GM23338 (cell line): ENCODE data around the gene SCAF4. TPM values are rescaled to one million over a fixed set of nuclear protein-coding genes. Genes with fewer than 3 reads are reported as not detected.

Experiments
- ATAC-seq: fragments of 200-7000 bp; cut with Tn5 transposase; 3 replicates; pipeline ENCODE4 v1.9.1; 2020
- DNase-seq: peaks from one replicate; pipeline ENCODE4 v3.0.0-alpha.2; 2015; ENCODE audit warnings: low spot score
- H2AFZ ChIP-seq: fragments of 200-600 bp; sonication (generic); 2 replicates; pipeline ENCODE4 v1.8.0; 2016; ENCODE audit warnings: antibody characterized with exemption, mild to moderate bottlenecking, moderate library complexity
- H3F3A ChIP-seq: fragments of 200-600 bp; sonication (generic); replicated peaks from 2 replicates; pipeline ENCODE4 v1.8.0; 2017; ENCODE audit warnings: antibody characterized with exemption, mixed run types, low read depth
- H3K27ac ChIP-seq: fragments of 200-600 bp; sonication (generic); 2 replicates; pipeline ENCODE4 v1.6.1; 2016; ENCODE audit warnings: low read depth
- H3K27me3 ChIP-seq: fragments of 200-600 bp; sonication (generic); 2 replicates; pipeline ENCODE4 v1.8.0; 2016; ENCODE audit warnings: mild to moderate bottlenecking, mixed run types, moderate library complexity; ENCODE audit not compliant: insufficient read depth
- H3K36me3 ChIP-seq: fragments of 200-600 bp; sonication (generic); 2 replicates; pipeline ENCODE4 v1.8.0; 2016; ENCODE audit warnings: mild to moderate bottlenecking; ENCODE audit not compliant: insufficient read depth
- H3K4me1 ChIP-seq: fragments of 200-600 bp; sonication (generic); 2 replicates; pipeline ENCODE4 v1.8.0; 2016; ENCODE audit warnings: mild to moderate bottlenecking, moderate library complexity; ENCODE audit not compliant: insufficient read depth
- H3K4me2 ChIP-seq: fragments of 200-600 bp; sonication (generic); 2 replicates; pipeline ENCODE4 v1.7.1; 2017; ENCODE audit warnings: mixed run types
- H3K4me3 ChIP-seq: fragments of 200-600 bp; sonication (generic); 2 replicates; pipeline ENCODE4 v1.6.1; 2016; ENCODE audit warnings: mixed run types
- H3K79me2 ChIP-seq: fragments of 200-600 bp; sonication (generic); replicated peaks from 2 replicates; pipeline ENCODE4 v1.8.0; 2017; ENCODE audit warnings: mild to moderate bottlenecking; ENCODE audit not compliant: insufficient read depth
- H3K9me2 ChIP-seq: fragments of 200-600 bp; sonication (generic); 2 replicates; pipeline ENCODE4 v1.8.0; 2017; ENCODE audit not compliant: insufficient read depth
- H4K20me1 ChIP-seq: fragments of 200-600 bp; sonication (generic); replicated peaks from 2 replicates; pipeline ENCODE4 v1.8.0; 2017; ENCODE audit warnings: mild to moderate bottlenecking; ENCODE audit not compliant: insufficient read depth
- H3K27ac Mint-ChIP-seq: 2 replicates; pipeline ENCODE4 v1.8.0; 2020; ENCODE audit warnings: inconsistent platforms, mild to moderate bottlenecking, moderate library complexity, mixed read lengths
- H3K27me3 Mint-ChIP-seq: 3 replicates; pipeline ENCODE4 v1.8.0; 2022; ENCODE audit warnings: low read depth, mild to moderate bottlenecking, moderate library complexity, mixed read lengths, inconsistent platforms; ENCODE audit not compliant: insufficient read depth, poor library complexity
- H3K36me3 Mint-ChIP-seq: 3 replicates; pipeline ENCODE4 v1.8.0; 2021; ENCODE audit warnings: low read depth, mild to moderate bottlenecking, inconsistent platforms, moderate library complexity, mixed read lengths
- H3K4me1 Mint-ChIP-seq: 3 replicates; pipeline ENCODE4 v1.8.0; 2020; ENCODE audit warnings: mild to moderate bottlenecking, inconsistent platforms, mixed read lengths
- H3K4me3 Mint-ChIP-seq: 3 replicates; pipeline ENCODE4 v1.8.0; 2021; ENCODE audit warnings: moderate library complexity, mild to moderate bottlenecking, inconsistent platforms, mixed read lengths
- H3K9me3 Mint-ChIP-seq: 3 replicates; pipeline ENCODE4 v1.8.0; 2020; ENCODE audit warnings: moderate library complexity, mild to moderate bottlenecking, inconsistent platforms, mixed read lengths
- CREB1 ChIP-seq: fragments of 250-450 bp; sonication (Bioruptor Pico); IDR thresholded peaks from 2 replicates; pipeline ENCODE4 v1.5.0; 2020; ENCODE audit warnings: low read depth, mild to moderate bottlenecking, moderate library complexity
- CTCF ChIP-seq, 2 experiments: fragments of 200-600 bp in 1 of 2; sonication (generic) in 1 of 2; conservative IDR thresholded peaks; 2 replicates each; pipeline versions ENCODE4 v1.5.1 to v1.6.1; 2016 to 2017; ENCODE audit warnings: antibody characterized with exemption in 2 of 2, low read depth in 2 of 2, mild to moderate bottlenecking in 2 of 2, moderate library complexity in 1 of 2
- ETS1 ChIP-seq: IDR thresholded peaks from 2 replicates; pipeline ENCODE4 v1.6.1; 2016; ENCODE audit warnings: antibody characterized with exemption
- EZH2 ChIP-seq: fragments of 200-600 bp; sonication (generic); IDR thresholded peaks from one replicate; pipeline ENCODE4 v1.8.0; 2017; ENCODE audit warnings: antibody characterized with exemption, mild to moderate bottlenecking, low read depth; ENCODE audit not compliant: unreplicated experiment
- REST ChIP-seq: IDR thresholded peaks from one replicate; pipeline ENCODE4 v1.6.1; 2018; ENCODE audit warnings: antibody characterized with exemption; ENCODE audit not compliant: unreplicated experiment
- STAT1 ChIP-seq: IDR thresholded peaks from one replicate; pipeline ENCODE4 v1.6.1; 2016; ENCODE audit warnings: antibody characterized with exemption; ENCODE audit not compliant: unreplicated experiment
- ZNF114 ChIP-seq: fragments of 250-450 bp; sonication (Bioruptor Pico); IDR thresholded peaks from 2 replicates; pipeline ENCODE4 v1.5.0; 2020; ENCODE audit warnings: mild to moderate bottlenecking, moderate library complexity
- ZNF331 ChIP-seq: fragments of 250-450 bp; sonication (Bioruptor Pico); IDR thresholded peaks from 2 replicates; pipeline ENCODE4 v1.5.0; 2020; ENCODE audit warnings: low read depth, mild to moderate bottlenecking, moderate library complexity
- polyA plus RNA-seq: library from polyadenylated mRNA; unstranded; fragments of >200 nt; fragmentation: Nextera tagmentation; extraction: Ambion mirVana; gene quantifications from 2 replicates; pipeline ENCODE4 v1.2.1, GENCODE V29; 2016
- total RNA-seq: library from RNA; depleted of rRNA; stranded (reverse); fragments of >200 nt; shearing (Covaris generic); gene quantifications from 2 replicates; pipeline ENCODE4 v1.2.3, GENCODE V29; 2014
- TF ChIP-seq, protein P1 (sequence below): fragments of 250-450 bp; sonication (Bioruptor Pico); IDR thresholded peaks from 2 replicates; pipeline ENCODE4 v1.5.0; 2020; ENCODE audit warnings: mild to moderate bottlenecking, moderate library complexity

SCAF4 gene
- total and polyA plus RNA-seq, 2 experiments from 2014 or later: 29.7 to 45.8 TPM

- no peak for TF ChIP-seq CTCF (conservative IDR thresholded peaks at IDR 0.05; ENCODE audit: low read depth in 2 of 2)
- TF ChIP-seq REST: no peak
- no peak for TF ChIP-seq ZNF331
- TF ChIP-seq STAT1: no peak
- no peak for TF ChIP-seq CREB1 (CRISPR knock-in tag)
- TF ChIP-seq EZH2: no peak
- TF ChIP-seq ETS1: no peak
Observed at GRCh38 chr21:31650930-31651329, 81.0 kb downstream of the SCAF4 start (continued).

- Mint-ChIP-seq H3K4me3 (no peak overlapping the region), H3K4me1 (no peaks in the 10 kb centered on the region), H3K27ac (no peak overlapping the region), H3K9me3 (no peaks in the 10 kb centered on the region; the same call in 2 of the 3 replicates), H3K36me3 (no peaks in the 10 kb centered on the region; the same call in 2 of the 3 replicates), H3K27me3 (peaks cover 7% of the 10 kb centered on the region)
- DNase-seq (no peak), ATAC-seq (no peak)
- H3K79me2 ChIP-seq: no peaks in the 10 kb centered on the region
- no peaks in the 10 kb centered on the region; the same call in 1 of the 2 replicates for H3K9me2 ChIP-seq
- no peak overlapping the region for H3K27ac ChIP-seq
- no peaks in the 10 kb centered on the region for H3F3A ChIP-seq
- H3K27me3 ChIP-seq: no peaks in the 10 kb centered on the region
- H3K4me3 ChIP-seq: no peak overlapping the region
- no peaks in the 10 kb centered on the region for H3K4me1 ChIP-seq
- H2AFZ ChIP-seq: no peak overlapping the region
- no peaks in the 10 kb centered on the region for H3K36me3 ChIP-seq
- no peak overlapping the region for H3K4me2 ChIP-seq
- H4K20me1 ChIP-seq: no peaks in the 10 kb centered on the region
- TF ChIP-seq, protein P1, sequence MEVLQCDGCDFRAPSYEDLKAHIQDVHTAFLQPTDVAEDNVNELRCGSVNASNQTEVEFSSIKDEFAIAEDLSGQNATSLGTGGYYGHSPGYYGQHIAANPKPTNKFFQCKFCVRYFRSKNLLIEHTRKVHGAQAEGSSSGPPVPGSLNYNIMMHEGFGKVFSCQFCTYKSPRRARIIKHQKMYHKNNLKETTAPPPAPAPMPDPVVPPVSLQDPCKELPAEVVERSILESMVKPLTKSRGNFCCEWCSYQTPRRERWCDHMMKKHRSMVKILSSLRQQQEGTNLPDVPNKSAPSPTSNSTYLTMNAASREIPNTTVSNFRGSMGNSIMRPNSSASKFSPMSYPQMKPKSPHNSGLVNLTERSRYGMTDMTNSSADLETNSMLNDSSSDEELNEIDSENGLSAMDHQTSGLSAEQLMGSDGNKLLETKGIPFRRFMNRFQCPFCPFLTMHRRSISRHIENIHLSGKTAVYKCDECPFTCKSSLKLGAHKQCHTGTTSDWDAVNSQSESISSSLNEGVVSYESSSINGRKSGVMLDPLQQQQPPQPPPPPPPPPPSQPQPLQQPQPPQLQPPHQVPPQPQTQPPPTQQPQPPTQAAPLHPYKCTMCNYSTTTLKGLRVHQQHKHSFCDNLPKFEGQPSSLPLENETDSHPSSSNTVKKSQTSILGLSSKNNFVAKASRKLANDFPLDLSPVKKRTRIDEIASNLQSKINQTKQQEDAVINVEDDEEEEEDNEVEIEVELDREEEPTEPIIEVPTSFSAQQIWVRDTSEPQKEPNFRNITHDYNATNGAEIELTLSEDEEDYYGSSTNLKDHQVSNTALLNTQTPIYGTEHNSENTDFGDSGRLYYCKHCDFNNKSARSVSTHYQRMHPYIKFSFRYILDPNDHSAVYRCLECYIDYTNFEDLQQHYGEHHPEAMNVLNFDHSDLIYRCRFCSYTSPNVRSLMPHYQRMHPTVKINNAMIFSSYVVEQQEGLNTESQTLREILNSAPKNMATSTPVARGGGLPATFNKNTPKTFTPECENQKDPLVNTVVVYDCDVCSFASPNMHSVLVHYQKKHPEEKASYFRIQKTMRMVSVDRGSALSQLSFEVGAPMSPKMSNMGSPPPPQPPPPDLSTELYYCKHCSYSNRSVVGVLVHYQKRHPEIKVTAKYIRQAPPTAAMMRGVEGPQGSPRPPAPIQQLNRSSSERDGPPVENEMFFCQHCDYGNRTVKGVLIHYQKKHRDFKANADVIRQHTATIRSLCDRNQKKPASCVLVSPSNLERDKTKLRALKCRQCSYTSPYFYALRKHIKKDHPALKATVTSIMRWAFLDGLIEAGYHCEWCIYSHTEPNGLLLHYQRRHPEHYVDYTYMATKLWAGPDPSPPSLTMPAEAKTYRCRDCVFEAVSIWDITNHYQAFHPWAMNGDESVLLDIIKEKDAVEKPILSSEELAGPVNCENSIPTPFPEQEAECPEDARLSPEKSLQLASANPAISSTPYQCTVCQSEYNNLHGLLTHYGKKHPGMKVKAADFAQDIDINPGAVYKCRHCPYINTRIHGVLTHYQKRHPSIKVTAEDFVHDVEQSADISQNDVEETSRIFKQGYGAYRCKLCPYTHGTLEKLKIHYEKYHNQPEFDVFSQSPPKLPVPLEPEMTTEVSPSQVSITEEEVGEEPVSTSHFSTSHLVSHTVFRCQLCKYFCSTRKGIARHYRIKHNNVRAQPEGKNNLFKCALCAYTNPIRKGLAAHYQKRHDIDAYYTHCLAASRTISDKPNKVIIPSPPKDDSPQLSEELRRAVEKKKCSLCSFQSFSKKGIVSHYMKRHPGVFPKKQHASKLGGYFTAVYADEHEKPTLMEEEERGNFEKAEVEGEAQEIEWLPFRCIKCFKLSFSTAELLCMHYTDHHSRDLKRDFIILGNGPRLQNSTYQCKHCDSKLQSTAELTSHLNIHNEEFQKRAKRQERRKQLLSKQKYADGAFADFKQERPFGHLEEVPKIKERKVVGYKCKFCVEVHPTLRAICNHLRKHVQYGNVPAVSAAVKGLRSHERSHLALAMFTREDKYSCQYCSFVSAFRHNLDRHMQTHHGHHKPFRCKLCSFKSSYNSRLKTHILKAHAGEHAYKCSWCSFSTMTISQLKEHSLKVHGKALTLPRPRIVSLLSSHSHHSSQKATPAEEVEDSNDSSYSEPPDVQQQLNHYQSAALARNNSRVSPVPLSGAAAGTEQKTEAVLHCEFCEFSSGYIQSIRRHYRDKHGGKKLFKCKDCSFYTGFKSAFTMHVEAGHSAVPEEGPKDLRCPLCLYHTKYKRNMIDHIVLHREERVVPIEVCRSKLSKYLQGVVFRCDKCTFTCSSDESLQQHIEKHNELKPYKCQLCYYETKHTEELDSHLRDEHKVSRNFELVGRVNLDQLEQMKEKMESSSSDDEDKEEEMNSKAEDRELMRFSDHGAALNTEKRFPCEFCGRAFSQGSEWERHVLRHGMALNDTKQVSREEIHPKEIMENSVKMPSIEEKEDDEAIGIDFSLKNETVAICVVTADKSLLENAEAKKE: no peak
- TF ChIP-seq ZNF114 (no peak), REST (no peak)
Observed at GRCh38 chr21:31647650-31648049, 84.3 kb downstream of the SCAF4 start.
